ENCODE data around the gene CPLX1.

The CPLX1 gene

GRCh38 chr4:832108-832507, 6.2 kb upstream of the CPLX1 start:
- no peak for DNase-seq (ENCODE audit: low read depth)

GRCh38 chr4:831483-831805, 5.5 kb upstream of the CPLX1 start:
- DNase-seq (ENCODE audit: low read depth) = no peak

- no peak for DNase-seq (ENCODE audit: low read depth)
These were observed 4.9 kb upstream of the CPLX1 start for GRCh38 chr4:830601-831482.

GRCh38 chr4:829761-830600, 4.1 kb upstream of the CPLX1 start:
- DNase-seq (ENCODE audit: low read depth) = no peak

GRCh38 chr4:829291-829690, 3.4 kb upstream of the CPLX1 start:
- no peak for DNase-seq (ENCODE audit: low read depth)

- DNase-seq (ENCODE audit: low read depth) = no peak
These were observed 2.8 kb upstream of the CPLX1 start for GRCh38 chr4:828641-829271.

GRCh38 chr4:827209-828081, 1.5 kb upstream of the CPLX1 start:
- DNase-seq (ENCODE audit: low read depth) = no peak

GRCh38 chr4:826508-827208, 729 bp upstream of the CPLX1 start:
- no peak for DNase-seq (ENCODE audit: low read depth)

GRCh38 chr4:825063-825970, 612 bp downstream of the CPLX1 start:
- DNase-seq (ENCODE audit: low read depth) = no peak

GRCh38 chr4:824461-825062, 1.4 kb downstream of the CPLX1 start:
- no peak for DNase-seq (ENCODE audit: low read depth)

GRCh38 chr4:823761-824460, 2.0 kb downstream of the CPLX1 start:
- DNase-seq (ENCODE audit: low read depth) = no peak

- DNase-seq (ENCODE audit: low read depth) = no peak
These were observed 2.7 kb downstream of the CPLX1 start for GRCh38 chr4:823176-823760.

GRCh38 chr4:822361-823175, 3.4 kb downstream of the CPLX1 start:
- DNase-seq (ENCODE audit: low read depth) = no peak

- no peak for DNase-seq (ENCODE audit: low read depth)
These were observed 4.3 kb downstream of the CPLX1 start for GRCh38 chr4:821631-822030.

- no peak for DNase-seq (ENCODE audit: low read depth)
These were observed 4.7 kb downstream of the CPLX1 start for GRCh38 chr4:821181-821591.

GRCh38 chr4:820230-821172, 5.4 kb downstream of the CPLX1 start:
- DNase-seq (ENCODE audit: low read depth) = no peak

All from T-helper 22 cell (primary cell).